Testis (tissue), 3 donors: ENCODE measurements around the gene HS3ST5. TPM values are rescaled to one million over a fixed set of nuclear protein-coding genes. Genes with fewer than 3 reads are reported as not detected.
"Not testable (repeated sequence)": the region's sequence is repeated elsewhere in the genome, so short reads cannot be mapped to it uniquely, and the experiment has no call there.

ENCODE experiments used
- DNase-seq: peaks from one replicate; pipeline ENCODE4 v3.0.0-alpha.2; 2019
- H3K27ac ChIP-seq, 2 donors: fragments of 200-600 bp; sonication (generic); one replicate each; pipeline ENCODE4 v1.5.1; 2019
- H3K27me3 ChIP-seq: fragments of 200-600 bp; sonication (generic); one replicate; pipeline ENCODE4 v1.5.1; 2019
- H3K36me3 ChIP-seq: fragments of 200-600 bp; sonication (generic); one replicate; pipeline ENCODE4 v1.5.1; 2017; ENCODE audit warnings: low read depth; ENCODE audit errors: missing control alignments
- H3K4me1 ChIP-seq: fragments of 200-600 bp; sonication (generic); one replicate; pipeline ENCODE4 v1.5.1; 2019
- H3K4me3 ChIP-seq, 2 donors: fragments of 200-600 bp; sonication (generic); one replicate each; pipeline ENCODE4 v1.5.1; 2017 to 2019
- H3K9me3 ChIP-seq: fragments of 200-600 bp; sonication (generic); one replicate; pipeline ENCODE4 v1.5.1; 2017
- POLR2A ChIP-seq: fragments of 450-650 bp; IDR thresholded peaks from one replicate; pipeline ENCODE4 v1.6.1; 2017; ENCODE audit warnings: antibody characterized with exemption, mild to moderate bottlenecking, moderate library complexity
- WGBS, 2 donors: methylation state at CpG; one replicate each; pipeline ENCODE4 v1.1.5; 2018; 5-methylcytosine and 5-hydroxymethylcytosine counted together
- intact Hi-C: fragments of 100-400 bp; cut with DNase I; formaldehyde crosslinking; loops from one replicate; pipeline ENCODE4 v1.15.1; 2023; ENCODE audit warnings: low total_unique reads
- polyA plus RNA-seq: library from polyadenylated mRNA; stranded (reverse); fragments of 350-450 nt; fragmentation: Illumina TruSeq; extraction: RNeasy Lipid Tissue Mini Kit (QIAGEN cat#74804); gene quantifications from one replicate; pipeline ENCODE4 v1.2.3, GENCODE V29; 2014; ENCODE audit warnings: low read depth, low replicate concordance; ENCODE audit not compliant: insufficient read depth
- total RNA-seq, 2 donors: library from RNA; depleted of rRNA; stranded (reverse); fragments of >200 nt; gene quantifications; one replicate each; pipeline ENCODE4 v1.2.3, GENCODE V29; 2016
- TF ChIP-seq, protein P1 (sequence below), 3 experiments: fragments of 450-650 bp in 2 of 3; fragments of 200-600 bp in 1 of 3; sonication (generic) in 1 of 3; IDR thresholded peaks; one replicate each; pipeline ENCODE4 v1.5.1; 2016 to 2019; ENCODE audit warnings: antibody characterized with exemption in 3 of 3, mild to moderate bottlenecking in 2 of 3, moderate library complexity in 1 of 3

HS3ST5 gene
- total and polyA plus RNA-seq, 3 donors from 2014 or later = 0.12 to 0.20 (median 0.16) TPM

GRCh38 chr6:114080891-114081510 lies 261.8 kb downstream of the HS3ST5 start:
- no peak for TF ChIP-seq POLR2A
- TF ChIP-seq, protein P1, sequence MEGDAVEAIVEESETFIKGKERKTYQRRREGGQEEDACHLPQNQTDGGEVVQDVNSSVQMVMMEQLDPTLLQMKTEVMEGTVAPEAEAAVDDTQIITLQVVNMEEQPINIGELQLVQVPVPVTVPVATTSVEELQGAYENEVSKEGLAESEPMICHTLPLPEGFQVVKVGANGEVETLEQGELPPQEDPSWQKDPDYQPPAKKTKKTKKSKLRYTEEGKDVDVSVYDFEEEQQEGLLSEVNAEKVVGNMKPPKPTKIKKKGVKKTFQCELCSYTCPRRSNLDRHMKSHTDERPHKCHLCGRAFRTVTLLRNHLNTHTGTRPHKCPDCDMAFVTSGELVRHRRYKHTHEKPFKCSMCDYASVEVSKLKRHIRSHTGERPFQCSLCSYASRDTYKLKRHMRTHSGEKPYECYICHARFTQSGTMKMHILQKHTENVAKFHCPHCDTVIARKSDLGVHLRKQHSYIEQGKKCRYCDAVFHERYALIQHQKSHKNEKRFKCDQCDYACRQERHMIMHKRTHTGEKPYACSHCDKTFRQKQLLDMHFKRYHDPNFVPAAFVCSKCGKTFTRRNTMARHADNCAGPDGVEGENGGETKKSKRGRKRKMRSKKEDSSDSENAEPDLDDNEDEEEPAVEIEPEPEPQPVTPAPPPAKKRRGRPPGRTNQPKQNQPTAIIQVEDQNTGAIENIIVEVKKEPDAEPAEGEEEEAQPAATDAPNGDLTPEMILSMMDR (IDR thresholded peaks at IDR 0.05) = no peak
- Histone ChIP-seq H3K27ac (no peak overlapping the region), H3K36me3 (no peaks in the 10 kb centered on the region), H3K9me3 (no peaks in the 10 kb centered on the region), H3K27me3 (no peaks in the 10 kb centered on the region), H3K4me3 (no peak overlapping the region), H3K4me1 (no peaks in the 10 kb centered on the region)
- no peak for DNase-seq
- 90 to 97% methylated on average over 3 of the region's 3 CpGs for WGBS, 2 donors
- intact Hi-C loops = no loop called here

DNA sequence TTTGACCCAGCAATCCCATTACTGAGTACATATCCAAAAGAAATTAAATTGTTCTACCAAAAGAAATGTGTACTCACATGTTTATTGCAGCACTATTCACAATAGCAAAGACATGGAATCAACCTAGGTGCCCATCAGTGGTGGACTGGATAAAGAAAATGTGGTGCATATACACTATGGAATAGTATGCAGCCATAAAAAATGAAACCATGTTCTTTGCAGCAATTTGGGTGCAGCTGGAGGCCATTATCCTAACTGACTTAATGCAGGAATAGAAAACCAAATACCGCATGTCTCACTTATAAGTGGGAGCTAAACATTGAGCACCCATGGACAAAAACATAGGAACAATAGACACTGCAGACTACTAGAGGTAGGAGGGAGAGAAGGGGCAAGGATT lies 262.4 kb downstream of the HS3ST5 start:
- H3K4me3 ChIP-seq, H3K27ac ChIP-seq, H3K27me3 ChIP-seq, H3K9me3 ChIP-seq, H3K36me3 ChIP-seq, DNase-seq, intact Hi-C loops, H3K4me1 ChIP-seq: not testable (repeated sequence)
- WGBS, 2 donors = 85 to 100% methylated on average over 1 of the region's 1 CpG

DNA sequence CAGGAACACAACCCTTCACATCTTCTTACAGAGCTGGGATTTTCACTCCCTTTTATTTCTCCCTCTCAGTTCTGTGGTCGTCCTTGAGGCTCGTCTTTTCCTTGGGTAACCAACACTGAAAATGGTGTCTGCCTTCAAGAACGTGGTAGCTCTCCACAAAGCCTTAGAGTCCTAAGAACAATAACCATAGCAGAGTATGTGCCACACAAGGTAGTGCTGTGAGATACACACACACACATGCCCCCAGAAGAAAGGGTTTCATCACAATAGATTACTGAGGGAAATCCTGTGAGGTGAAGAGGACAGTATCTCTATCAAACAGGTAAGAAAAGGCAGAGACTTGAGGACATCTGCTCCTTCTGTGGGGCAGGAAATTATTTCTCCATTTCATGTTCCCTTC lies 267.0 kb downstream of the HS3ST5 start:
- Histone ChIP-seq H3K27me3 (no peaks in the 10 kb centered on the region), H3K27ac (no peak overlapping the region), H3K4me1 (no peaks in the 10 kb centered on the region), H3K4me3 (no peak overlapping the region), H3K9me3 (no peaks in the 10 kb centered on the region), H3K36me3 (no peaks in the 10 kb centered on the region)
- intact Hi-C loops = no loop called here
- no peak for DNase-seq
- 87 to 92% methylated on average over 3 of the region's 3 CpGs for WGBS, 2 donors
- no peak for TF ChIP-seq POLR2A
- TF ChIP-seq, protein P1 (IDR thresholded peaks at IDR 0.05) = no peak

DNA sequence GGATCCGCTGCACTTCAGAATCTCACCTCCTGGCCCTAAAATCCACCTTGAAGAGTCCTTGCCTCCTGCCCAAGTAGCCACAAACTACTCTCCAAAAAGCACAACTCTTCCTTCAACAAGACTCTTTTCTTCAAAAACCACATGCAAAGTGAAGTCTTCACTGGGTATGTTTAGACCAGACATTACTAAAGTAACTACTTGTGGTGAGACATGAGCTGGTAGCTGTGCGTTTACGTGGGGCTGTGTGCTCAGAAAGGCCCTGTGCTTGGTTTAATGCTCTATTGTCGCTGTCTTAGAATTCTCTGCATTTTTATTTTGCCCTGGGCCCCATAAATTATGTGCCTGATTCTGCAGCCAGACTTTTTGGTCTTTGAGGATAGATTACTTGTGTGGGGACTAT lies 267.5 kb downstream of the HS3ST5 start:
- no peak overlapping the region for H3K4me3 ChIP-seq
- no peaks in the 10 kb centered on the region for H3K4me1 ChIP-seq
- H3K27ac ChIP-seq = no peak overlapping the region
- no peaks in the 10 kb centered on the region for H3K36me3 ChIP-seq
- H3K9me3 ChIP-seq = no peaks in the 10 kb centered on the region
- intact Hi-C loops = no loop called here
- WGBS, 2 donors = 88 to 89% methylated on average over 4 of the region's 4 CpGs
- TF ChIP-seq POLR2A = no peak
- TF ChIP-seq, protein P1 (IDR thresholded peaks at IDR 0.05) = no peak
- no peak for DNase-seq
- H3K27me3 ChIP-seq = no peaks in the 10 kb centered on the region

DNA sequence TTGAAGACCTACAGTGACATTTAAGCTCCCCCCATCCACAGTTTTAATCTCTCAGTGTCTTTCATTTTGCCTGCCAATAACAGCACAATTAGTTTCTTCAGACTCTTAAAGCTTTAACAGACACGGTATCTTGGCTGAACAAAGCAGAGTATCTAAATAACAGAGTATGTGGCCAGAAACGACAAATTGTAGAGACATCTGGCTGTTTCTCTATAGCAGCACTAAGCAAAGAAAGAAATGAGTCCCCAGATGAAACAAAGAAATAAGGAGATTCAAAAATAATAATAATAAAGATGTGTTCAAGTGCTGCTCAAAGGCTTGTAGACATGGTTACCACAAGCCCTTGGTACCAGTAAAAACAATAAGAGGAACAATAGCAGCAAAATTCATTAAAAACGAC lies 274.1 kb downstream of the HS3ST5 start:
- H3K4me1 ChIP-seq = no peaks in the 10 kb centered on the region
- DNase-seq = no peak
- H3K36me3 ChIP-seq = no peaks in the 10 kb centered on the region
- H3K9me3 ChIP-seq = no peaks in the 10 kb centered on the region
- H3K27me3 ChIP-seq = no peaks in the 10 kb centered on the region
- TF ChIP-seq, protein P1 (IDR thresholded peaks at IDR 0.05) = no peak
- no peak for TF ChIP-seq POLR2A
- no peak overlapping the region for H3K27ac ChIP-seq
- intact Hi-C loops = no loop called here
- 32 to 52% methylated on average over 3 of the region's 3 CpGs for WGBS, 2 donors
- H3K4me3 ChIP-seq = no peak overlapping the region
